HS-5 (cell line): Measurements from ENCODE around the gene PSD2.

ENCODE experiments used
- DNase-seq: peaks from one replicate; pipeline ENCODE4 v3.0.0-alpha.2; 2012; ENCODE audit warnings: low read depth

PSD2 gene

DNA sequence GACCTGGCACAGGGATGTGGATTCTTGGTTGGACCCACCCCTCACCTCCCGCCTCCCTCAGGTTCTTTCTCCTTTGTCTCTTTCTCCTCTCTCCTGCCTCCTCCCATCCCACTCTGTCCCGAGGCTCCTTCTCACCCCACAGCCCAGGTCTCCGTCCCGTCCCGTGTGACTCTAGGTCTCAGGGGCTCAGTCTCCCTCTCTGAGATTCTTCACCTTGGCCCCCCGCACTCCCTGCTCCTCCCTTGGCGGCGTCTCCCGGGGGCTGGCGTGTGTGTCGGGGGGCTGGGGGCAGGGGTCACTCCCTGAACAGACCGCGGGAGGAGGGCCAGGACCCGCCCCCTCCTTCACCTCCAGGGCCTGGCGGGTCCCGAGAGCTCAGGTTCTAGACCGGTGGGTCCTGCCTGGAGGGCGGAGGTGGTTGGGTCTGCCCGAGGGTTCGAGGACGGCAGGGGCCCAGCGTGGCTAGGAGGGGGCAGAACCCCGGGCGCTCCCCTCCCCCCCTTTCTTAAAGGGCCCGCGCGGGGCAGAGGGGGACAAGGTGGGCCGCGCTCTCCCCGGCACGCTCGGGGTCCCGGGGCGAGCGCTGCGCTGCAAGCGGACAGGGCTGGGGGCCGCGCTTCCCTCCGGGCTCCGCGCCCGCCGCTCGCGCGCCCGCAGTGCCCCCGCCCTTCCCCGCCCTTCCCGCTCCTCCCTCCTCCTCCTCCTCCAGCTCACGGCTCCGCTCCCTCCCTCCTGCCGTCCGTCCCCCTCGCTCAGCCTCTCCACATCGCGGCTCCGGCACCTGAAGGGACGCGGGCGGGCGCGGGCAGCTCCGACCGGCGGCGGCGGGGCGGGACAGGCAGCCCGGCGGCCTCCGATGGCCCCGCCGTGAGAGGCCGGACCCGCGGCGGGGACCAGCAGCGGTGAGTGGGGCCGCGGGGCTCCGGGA is at the start of gene PSD2:
PSD2 (plus strand) TSS at position 735 of the 928 bp plus-strand sequence. CDS start 13,633 bp downstream, outside the sequence.
- no peak for DNase-seq

DNA sequence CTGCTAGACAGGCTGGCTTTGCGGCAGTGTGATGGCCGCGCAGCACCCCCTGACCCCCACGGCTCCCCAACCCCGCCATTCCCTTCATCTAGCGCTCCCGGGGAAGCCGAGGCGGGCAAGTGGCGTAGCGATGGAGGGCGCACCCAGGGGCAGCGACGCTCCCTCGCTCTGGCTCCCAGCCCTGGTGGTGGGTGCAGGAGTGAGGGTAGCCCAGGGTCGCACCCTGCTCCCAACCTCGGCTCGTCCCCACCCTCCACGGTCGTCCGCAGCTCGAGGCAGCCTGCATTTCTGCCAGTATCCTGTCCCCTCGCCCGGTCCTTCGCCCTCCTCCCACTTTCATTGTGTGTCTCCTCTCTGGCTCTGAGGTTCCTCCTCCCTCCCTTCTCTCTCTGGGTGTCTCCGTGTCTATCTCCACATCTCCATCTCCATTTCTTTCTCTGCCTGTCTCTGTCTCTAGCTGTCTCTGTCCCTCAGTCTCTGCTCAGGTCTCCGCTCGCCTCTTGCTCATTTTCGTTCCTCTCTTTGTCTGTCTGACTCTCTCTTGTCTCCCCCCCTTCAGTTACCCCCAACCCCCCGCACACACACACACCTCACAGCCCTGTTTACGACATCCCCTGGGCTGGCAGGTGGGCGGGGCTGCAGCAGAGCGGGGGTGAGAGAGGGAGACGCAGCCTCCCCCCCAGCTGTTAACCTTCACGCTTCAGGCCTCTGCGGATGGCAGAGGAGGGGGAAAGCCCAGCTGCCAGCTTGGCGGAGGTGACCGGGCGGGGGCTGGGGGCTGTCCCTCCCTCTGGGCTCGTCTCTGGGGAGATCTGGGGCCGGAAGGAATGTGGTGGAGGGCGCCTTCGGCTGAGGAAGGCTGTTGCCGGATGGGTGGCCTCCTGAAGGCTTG is 48.7 kb upstream of the PSD2 start:
- no peak for DNase-seq

DNA sequence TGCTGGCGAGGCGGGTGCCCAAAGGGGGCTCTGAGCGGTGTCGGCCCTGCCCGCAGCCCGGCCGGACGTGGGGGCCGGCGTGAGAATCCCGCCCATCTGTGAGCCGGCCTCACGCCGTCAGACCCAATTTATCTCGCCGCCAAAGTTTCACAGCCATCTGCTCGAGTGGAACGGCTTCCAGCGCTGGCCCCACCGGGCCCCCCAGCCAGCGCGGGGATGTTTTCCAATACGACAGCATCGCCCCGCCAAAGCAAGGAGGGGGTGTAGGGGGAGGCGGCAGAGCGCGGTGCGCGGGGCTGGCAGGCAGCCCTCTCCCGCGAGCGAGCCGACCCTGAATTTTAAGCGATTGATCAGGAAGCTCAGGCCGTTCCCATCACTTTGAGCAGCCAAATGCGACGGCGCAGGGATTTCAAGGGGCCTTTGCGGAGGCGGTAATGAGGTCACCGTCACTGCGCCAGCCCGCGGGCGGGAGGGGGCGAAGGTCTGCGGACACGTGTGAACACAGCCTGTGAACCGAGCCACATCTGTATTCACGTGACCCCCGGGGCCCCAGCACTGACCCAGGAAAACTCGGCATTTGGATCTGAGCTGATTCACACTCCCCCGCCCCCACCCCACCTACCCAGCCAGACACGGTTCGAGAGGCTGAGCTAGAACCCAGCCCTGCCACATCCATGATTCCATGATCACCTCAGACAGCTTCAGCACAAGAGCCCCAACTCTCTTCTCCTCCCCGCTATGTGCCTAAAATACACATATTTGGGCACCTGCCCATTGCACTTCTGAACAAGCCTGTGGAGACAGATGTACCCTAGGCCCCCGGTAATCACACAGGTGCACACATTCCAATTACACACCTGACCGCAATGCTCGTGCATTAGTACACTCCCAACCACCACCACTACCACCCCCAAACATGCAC is 47.8 kb upstream of the PSD2 start:
- no peak for DNase-seq

DNA sequence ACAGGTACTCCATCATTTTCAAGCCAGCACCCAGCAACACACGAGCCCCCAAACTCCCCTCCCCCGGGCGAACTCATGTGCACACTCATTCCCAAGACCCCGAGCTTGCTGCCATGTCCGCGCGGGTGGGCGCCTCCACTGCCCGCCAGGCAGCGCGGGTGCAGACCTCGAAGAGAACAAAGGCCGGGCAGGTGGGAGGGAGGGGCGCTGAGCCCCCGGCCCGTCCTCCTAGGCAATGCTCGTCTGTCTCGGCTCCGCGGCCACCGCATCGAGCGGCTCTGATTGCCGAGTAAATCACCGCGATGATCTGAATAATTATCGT is 47.1 kb upstream of the PSD2 start:
- no peak for DNase-seq

DNA sequence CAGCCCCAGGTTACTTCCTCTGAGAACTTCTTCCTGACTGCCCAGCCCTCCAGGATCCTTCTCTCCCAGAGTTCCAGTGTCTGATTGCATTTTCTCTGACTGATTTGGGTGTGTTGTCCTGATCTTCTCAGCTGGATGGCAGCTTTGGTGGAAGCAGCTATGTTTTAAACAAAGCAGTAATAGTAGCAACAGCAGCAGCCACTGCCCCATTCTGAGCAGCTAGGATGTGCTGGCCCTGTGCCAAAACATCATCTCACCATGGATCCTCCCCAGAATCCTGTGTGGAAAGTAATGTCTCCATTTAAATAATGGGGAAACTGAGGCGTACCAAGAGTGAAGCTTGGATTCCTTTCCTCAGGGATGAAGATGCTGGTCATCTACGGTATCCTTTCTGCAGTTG is 46.4 kb upstream of the PSD2 start:
- no peak for DNase-seq

DNA sequence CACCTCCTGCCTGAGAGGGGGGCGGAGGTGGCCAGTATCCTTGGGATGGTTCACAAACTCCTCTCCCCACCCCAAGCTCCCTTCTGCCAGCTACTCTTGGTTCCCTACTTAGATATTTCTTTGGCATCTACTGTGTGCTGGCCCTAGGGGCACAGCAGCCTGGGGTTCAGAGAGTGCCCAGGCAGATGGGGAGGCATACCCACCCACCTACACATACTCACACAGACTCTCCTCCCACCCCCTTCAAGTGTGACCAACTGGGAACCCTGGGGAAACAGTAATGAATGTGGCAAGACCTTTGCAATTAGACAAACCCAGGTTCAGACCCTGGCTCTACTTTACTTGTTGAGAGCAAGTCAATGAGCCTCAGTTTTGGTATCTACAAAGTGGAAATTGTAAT is 44.4 kb upstream of the PSD2 start:
- no peak for DNase-seq

DNA sequence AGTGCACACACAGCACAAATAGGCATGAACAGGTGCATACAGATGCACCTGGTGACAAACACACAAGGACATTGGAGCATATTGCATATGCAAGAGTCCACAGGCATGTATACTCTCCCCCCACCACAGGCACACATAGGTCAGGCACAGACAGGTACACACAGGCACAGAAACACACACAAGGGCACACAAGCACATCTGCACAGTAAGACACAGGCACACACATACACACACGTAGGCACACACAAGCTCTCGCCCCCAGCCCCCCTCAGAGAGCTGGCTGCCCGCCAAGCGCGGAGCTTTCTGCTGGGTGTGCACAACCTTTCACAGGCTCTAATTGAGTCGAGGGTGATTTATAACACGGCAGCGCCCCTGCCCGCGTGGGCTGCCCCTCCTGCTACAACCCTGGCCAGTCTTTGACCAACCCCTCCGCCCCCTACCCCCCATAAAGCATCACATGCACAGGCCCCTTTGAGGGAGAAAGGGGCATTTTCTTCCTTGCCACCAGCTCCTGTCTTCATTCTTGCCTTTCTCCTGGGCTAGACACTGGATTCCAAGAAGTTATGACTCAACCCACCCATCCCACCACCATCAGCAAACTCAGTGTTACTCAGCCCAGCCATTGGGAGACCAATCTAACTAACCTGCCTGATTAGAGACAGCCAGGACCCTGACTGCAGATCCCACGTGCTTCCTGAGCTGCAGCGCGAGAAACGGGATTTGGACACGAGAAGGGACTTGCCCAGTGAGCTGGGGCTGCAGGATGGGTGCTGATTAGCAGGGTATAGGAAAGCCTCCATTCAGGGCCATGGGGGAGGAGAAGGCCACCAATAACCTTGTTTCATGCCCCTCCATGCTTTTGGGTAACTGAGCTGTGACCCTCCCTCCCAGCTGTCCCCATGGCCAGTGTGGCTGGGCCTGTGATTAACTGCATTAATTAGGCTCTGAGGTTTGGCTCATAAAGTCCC is 42.8 kb upstream of the PSD2 start:
- no peak for DNase-seq

DNA sequence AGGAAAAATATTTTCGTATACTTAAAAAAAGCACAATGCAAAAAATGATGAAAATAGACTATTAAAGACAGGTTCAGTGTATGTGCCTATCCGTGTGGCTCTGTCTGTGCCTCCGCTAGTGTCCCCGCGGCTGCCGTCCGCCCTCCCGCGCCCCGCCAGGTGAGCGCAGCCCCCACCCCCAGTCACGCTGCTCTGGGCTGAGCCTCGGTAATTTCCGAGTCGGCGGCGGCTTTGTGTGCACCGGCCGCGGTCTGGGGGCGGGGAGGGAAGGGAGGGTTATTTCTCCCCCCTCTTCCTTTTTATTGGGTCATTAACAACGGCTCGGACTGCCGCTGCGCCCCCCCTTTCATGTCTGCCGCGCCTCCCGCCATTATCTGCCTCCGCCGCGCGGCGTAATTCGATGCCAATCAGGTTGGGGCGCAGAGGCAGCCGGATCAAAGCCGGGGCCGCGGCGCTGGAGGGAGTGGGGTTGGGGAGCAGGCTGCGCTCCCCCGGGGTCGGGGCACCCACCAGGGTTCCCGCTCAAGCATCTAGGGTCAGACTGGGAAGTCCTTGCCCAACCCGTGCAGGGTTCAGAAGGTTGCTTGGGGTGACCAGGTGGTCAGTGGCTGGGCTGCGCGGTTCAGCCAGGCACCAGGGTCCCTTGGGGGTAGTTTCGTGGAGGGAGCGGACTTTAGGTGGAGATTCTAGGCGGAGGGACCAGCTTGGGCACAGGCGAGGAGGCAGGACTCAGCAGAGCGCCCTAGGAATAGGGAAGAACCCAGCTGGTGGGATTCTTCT is 39.5 kb upstream of the PSD2 start:
- DNase-seq = no peak

DNA sequence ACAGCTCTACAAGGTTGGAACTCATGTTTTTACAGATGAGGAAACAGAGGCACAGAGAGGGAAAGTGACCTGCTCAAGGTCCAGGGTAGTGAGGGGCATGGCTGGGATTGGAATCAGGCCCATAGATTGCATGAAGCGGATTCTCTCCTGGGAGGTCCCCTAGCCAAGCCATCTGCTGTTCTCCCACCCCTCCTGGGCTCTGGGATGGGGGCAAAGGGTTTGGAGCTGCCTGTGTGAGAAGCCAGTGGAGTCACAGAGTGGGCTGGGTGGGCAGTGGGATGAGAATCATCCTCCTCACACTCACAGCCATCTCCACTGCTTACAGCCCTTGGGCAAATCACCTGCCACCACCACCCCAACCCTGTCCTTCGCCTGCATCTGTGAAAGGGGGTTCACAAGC is 38.6 kb upstream of the PSD2 start:
- no peak for DNase-seq

DNA sequence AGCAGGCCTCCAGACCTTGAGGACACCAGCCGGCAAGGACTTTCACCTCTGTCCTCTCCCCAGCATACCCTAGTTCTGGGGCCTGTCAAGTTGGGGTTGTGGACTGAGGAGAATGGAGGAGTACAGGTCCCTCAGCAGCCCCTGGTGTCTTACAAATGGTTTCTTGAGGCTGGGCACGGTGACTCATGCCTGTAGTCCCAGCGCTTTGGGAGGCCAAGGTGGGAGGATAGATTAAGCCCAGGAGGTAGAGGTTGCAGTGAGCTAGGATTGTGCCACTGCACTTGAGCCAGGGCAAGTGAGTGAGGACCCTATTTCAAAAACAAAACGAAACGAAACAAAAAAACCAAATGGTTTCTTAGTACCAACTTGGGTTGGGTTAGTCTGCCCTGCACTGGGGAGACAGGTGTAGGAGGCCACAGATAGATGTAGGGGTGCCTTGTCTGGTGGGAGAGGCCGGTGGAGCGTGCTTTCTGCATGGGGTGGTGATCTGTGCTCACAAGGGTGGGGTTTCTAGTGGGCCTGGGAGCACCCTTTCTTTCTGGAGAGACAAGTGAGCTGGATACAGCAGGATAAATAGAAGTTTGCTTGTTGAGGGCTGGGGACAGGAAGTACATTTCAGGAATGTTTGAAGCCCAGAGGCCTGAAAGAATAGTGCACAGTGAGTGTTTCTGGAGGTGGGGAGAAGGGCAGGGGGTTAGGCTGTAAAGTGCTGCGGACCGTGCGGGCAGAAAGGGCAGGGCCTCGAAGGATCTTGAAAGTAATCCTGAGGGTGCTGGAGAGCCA is 37.7 kb upstream of the PSD2 start:
- DNase-seq = no peak

DNA sequence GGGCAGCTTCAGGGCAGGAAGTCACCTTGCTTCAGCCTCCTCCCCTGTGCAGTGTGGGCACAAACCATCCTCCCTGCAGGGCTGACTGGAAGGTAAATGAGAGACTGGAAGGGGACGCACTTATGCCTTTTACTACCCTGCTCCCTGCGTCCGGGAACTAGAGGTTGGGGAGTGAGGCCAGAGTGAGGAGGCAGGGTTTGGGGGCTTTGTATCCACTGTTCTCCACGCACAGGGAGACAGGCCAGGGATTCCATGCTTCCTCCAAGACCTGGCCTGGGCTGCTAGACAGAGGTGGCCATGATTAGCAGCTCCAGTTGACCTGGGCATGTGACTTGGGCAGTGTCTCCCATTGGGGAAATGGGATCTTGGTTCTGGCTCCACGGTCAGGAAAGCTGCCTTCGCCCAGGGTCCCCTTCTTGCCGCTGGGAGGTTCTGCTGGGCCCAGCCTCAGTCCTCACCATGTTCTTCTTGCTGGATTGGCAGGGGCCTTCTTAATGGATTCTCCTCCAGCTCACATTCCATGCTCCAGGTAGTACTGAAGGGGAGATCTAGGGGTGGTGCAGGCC is 37.0 kb upstream of the PSD2 start:
- no peak for DNase-seq

DNA sequence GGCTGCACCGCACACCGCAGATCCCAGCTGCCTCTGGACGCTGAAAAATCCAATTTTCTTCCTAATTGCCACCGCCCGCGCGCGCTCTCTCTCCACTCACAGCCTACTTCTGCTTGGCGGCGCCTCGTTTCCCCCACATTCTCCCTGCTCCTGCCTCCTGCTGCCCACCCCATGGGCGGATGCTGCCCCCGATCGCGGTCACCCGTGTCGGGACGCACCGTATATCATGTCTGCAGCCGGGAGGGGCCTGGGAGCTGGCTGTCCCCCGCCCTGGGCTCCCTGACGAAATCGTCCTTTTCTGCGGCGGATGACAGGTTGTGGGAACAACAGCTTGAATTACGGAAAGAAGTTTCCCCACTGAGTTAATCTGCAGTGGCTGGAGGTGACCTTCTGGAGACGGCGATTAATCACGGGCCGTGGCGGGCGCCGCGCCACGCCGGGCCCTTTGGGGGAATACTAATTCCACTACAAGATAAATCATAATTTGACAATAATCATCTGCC is 36.3 kb upstream of the PSD2 start:
- DNase-seq = no peak

DNA sequence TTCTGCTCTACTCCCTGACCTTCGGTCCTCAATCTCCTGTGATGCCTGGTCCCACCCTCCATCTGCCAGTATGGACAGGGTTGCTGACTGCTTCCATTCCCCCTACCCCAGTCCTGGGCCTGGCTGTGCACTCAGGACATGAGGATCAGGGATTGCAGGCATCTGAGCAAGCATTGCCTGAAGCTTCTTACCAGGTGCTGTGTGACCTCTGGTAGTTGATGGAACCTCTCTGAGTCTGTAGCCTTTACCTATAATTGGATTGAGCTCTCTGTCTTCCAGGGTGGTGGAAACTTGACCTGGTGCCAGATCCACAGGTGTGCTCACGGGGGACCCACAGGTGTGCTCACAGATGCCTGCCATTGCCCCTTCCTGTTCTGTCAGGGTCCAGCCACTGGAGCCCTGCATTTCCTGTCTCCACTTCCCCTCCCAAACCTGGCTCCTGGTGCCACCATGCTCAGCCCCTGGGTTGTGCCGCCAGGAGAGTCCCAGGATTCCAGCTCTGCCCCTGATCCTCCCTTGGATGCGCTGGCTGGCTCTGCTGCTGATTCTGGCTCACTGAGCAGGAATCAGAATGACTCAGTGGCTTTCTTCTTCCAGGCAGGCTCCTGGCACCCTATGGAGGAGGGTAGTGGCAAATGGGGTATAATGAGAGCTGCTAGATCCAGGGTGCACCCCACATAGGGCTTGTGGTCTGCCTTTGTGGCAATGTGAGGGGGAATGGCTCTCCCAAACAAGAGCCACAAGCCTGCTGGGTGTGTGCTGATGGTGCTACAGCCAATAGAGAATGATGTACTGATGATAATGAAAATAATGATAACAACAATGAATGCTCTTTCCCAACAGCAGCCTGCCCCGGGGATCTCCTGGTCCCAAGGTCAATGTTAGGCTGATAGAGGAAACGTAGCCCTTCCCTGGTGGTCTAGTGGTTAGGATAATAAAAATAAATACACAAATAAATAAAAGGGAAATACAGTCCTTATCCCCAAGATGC is 35.2 kb upstream of the PSD2 start:
- DNase-seq = no peak

DNA sequence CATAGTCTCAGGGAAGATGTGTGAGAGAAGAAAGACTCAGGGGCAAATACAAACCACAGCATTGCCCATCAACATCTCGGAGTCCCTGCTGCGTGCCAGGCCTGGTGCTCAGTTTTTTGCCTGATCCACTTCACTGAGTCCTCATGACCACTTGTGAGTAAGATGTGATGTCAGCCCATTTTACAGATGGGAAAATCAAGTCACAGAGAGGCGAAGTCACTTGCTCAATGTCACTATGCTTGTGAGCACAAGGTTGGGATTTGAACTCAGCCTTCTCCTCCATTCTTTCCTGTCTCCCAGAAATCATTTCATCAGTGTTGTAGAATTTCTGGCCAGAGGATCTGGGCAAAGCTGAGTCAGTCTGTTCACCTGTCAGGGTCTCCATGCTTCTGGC is 34.6 kb upstream of the PSD2 start:
- DNase-seq = no peak

DNA sequence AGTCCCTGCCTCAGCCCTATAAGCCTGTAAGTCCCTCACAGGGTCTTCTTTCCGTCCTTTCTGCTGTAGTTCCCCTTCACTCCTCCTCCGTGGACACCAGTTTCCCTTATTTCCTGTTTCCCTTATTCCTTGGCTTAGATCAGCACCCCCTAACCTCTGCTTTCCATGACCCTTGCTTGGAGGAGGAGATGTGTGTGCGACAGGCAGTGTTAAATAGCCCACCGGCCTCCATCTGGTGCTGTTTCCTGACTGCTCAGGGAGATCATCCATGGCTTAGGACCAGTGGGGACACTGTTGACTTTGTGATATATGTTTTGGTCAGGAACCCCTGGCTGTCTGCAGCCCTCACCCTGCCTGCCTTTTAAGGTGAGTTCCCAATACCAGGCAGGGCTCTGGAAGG is 34.1 kb upstream of the PSD2 start:
- DNase-seq = no peak

DNA sequence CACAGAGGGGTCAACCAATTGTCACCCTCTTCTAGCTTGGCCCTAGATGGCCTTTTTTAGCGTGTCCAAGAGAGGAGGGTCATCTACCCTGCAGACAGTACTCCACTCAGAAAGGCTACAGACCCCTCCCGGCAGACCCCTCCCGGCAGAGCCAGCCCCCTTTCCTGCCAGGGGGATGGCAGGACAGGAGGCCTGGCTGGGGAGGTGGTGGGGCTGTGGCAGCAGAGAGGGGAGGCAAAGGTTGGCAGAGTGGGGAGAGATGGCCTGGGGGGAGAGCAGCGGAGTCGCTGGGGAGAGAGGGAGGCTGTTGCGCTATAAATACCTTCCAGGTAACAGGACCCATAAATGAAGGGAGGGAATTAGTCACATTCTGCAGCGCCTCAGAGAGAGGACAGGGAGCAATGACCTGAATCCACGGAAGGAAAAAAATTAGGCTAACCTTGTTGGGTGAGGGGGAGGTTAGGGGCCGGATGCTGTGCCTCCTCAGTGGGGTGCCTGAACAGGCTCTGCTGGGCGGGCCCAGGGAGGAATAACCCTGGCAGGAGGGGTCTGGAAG is 32.9 kb upstream of the PSD2 start:
- DNase-seq = no peak

DNA sequence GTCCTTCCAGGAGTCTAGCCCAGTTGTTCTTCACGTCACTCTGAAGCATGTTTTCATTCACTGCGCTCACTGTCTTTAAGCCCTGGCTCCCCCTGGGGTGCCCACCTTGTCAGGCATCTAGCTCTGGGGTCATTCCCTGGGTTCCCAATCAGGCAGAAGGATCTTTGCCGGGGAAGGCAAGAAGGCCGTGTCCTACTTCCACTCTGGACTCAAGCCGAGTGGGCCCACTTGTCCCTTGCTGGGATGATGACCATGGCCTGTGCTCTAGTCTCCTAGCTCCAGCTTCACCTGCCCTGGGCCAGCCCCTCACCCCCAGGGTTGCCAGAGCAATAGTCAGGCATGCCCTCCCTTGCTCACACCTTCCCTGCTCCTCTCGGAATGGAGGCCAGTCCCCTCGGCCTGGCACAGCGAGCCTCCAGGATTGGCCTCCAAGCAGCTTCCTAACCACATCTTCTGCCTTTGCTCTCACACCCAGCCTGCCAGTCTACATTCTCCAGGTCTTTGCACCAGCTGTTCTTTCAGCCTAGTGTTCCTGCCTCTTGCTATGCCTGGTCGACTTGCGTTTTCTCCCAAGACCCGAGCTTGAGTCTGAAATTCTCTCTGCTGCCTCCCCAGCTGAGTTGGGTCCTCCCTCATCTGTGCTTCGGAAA is 32.2 kb upstream of the PSD2 start:
- DNase-seq = no peak
